GM18499 (cell line): ENCODE data around the gene INPP5A.
"Not testable (repeated sequence)": the region's sequence is repeated elsewhere in the genome, so short reads cannot be mapped to it uniquely, and the experiment has no call there.

Experiments
- ATAC-seq: cut with Tn5 transposase; IDR thresholded peaks from one replicate; pipeline ENCODE4 v1.9.1; 2021; ENCODE audit warnings: moderate number of reproducible peaks; ENCODE audit not compliant: insufficient read depth, unreplicated experiment

Gene INPP5A

GRCh38 chr10:132666705-132667341 lies 129.2 kb downstream of the INPP5A start:
- ATAC-seq = no peak

- no peak for ATAC-seq
Measured at GRCh38 chr10:132667342-132668047, 129.9 kb downstream of the INPP5A start.

- no peak for ATAC-seq
Measured at GRCh38 chr10:132668048-132668394, 130.4 kb downstream of the INPP5A start.

GRCh38 chr10:132669208-132669861 lies 131.7 kb downstream of the INPP5A start:
- ATAC-seq = no peak

DNA sequence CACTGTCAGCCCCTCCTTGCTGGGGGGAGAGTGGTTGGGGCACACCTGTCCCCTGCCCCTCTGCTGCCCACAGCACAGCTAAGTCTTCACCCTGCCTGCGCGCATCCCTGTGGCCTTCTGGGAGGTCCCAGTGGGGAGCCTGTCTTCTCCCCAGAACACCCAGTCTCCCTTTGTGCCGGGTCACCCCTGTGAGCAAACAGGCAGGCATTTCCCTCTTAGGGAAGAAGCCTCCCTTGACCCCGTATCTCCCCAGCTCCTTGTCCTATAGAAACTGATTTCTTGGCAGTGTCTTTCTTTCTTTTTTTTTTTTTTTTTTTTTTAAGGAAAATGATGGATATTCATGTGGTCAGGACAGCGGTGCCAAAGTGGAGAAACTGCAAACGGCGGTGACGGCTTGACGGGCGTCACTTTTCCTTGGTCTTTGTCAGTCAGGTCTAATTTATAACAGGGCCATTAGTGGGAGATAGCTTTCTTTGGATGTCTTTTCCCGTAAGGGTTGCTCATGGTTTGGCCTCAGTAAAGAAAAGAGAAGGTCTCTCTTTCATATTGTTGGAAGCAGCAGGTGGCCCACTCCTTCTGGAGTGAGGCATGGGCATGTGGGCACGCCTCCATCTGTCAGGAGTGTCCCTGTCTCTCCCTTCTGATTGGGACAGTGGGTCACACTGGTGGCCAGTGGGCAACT lies 133.1 kb downstream of the INPP5A start:
- no peak for ATAC-seq

DNA sequence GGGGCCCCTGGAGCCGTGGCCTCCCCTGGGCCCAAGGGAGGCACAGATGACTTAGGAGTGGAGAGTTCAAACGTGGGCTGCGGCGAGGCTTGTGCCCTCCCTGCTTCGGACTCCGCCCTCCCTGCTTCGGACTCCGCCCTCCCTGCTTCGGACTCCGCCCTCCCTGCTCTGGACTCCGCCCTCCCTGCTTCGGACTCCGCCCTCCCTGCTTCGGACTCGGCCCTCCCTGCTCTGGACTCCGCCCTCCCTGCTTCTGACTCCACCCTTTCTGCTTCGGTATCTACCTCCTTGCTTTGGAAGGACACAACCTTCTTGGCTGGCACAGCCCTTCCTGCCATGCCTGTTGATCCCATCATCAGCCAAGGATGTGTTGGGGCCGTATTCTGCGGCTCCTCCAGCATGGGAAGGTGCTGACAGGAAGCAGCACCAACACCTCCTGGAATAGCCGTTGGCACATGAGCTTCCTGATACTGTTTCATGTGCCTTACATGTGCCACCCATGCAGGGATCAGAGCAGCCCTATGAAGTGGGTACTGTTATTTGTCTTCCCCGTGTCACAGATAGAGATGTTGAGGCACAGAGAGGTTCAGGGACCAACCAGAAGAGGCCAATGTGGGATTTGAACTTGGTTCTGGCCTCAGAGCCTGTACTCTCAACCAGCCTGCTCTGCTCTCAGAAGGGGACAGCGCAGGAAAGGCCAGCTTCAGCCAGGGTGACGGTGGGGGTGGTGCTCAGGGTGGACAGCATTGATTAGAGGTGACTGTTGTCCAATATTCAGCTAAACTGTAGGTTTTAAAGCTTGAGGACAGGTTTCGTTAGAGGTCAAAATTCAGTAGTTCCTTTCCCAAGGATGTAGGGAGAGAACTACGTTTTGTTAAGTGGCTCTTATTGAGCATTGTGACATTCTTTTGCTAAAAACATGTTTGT lies 133.9 kb downstream of the INPP5A start:
- no peak for ATAC-seq

GRCh38 chr10:132673746-132674145 lies 136.2 kb downstream of the INPP5A start:
- not testable (repeated sequence) for ATAC-seq

- ATAC-seq = no peak
Measured at GRCh38 chr10:132674311-132674710, 136.7 kb downstream of the INPP5A start.

DNA sequence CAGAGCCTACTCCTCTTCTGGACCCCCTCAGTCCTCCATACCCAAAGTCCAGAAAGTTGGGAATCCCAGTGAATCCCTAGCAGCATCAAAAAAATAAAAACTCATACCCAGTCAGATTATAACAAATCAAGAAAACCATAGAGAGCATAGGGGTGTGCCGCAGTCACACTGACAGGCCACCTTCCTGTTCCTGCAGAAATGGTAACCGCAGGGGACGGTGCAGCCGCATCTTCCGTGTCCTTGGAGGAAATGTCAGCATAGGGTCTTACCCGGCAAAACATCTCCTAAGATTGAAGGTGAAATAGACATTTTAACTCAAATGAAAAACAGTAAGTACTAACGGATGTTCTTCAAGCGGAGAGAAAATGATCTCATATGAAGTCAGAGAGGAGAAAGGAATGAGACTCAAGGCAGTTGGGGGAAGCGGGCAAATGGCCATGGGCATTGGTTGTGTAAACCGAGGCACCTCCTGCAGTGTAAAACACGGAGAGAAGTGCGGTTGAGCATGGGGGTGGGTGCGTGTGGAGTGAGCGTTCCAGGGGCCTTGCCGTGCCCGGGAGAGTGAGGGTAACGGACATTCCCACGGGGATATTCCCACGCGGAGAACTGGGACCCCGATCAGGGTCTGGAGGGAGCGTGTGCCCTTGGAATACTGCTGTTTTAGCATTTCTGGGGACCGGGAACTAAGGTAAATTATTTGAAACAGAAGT lies 137.6 kb downstream of the INPP5A start:
- no peak for ATAC-seq

DNA sequence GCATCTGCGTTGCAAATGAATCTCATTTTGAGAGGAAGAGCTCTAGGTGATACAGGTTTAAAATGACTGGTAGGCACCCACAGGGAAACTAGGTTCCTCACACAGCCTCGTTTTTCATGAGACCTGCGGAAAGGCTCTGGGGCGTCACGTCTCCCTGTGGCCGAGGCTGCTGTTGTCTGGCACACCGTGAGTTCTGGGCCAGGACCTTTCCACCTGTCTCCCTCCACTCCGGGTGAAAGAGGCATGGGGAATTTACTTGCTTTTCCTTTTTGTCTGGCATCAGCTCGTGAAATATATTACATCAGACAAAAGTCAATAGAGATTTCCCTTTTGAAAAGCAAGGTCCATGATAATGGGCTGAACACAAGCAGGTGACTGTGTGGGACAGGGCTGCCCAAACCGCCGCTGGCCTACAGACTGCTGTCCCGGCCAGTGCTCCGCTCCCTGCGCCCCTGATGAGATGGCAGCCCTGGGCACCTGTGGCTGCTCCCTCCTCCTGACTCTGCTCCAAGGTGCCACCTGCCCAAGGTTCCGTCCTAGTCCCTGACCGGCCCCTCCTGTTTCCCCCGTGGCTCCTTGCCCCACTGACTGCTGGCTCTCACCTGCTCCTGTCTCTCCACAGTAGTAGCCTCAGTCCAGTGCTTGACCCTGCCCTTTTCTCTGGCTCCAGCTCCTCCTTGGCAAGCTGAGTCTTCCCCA lies 138.8 kb downstream of the INPP5A start:
- ATAC-seq = no peak

GRCh38 chr10:132677096-132677472 lies 139.5 kb downstream of the INPP5A start:
- ATAC-seq = no peak

DNA sequence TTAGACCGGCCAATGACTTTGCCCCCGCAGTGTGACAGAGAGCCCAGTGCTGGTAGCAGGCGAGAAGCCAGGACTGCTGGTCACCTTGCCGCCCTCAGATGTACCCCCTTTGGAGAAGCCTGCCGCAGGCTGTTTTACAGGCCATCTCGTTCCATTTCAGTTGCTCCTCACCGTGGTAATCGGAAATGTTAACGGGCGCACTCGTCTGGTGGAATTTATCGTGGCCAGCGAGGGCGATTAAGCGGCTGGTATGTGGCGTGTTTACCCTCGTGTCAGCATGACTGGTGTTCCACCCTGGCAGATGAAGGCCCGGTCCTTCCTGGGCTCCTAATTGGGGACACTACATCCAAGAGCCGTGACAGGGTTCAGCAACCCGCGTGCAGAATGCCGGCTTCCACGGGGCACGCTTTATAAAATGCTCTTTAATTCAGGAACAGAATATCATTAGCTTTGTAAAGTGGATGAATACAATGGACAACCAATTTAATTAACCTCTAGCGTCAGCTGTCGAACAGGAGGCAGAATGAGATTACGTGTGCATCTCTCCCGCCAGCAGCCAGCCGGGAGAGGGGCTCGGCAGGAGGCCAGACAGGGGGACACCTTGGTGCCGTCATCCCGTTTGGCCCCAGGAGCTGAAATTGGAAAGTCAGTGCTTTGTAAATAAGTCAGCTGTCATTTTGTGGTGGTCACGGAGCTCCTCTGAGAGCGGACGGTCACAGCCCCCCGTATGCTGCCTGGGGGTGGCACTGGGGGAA lies 140.1 kb downstream of the INPP5A start:
- ATAC-seq = no peak

- ATAC-seq = no peak
Measured at GRCh38 chr10:132678436-132679216, 141.0 kb downstream of the INPP5A start.

DNA sequence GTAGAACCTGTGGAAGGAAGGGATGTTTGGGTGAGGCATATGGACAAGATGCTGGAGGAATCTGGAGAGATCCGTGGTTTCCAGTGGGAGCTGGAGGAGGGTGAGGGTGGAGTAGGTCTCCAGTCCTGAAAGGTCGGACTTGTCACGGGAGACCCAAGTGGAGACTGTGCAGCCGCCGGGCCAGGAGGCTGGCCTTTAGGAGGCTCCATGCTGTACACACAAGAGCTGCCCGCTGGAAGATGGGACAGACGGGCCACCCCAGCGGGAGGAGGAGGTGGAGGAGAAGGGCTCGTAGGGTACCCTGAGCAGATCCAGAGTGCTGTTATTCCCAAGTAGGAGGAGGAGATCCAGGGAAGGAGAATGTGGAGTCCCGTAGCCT lies 141.6 kb downstream of the INPP5A start:
- no peak for ATAC-seq

GRCh38 chr10:132679640-132680039 lies 142.1 kb downstream of the INPP5A start:
- no peak for ATAC-seq

DNA sequence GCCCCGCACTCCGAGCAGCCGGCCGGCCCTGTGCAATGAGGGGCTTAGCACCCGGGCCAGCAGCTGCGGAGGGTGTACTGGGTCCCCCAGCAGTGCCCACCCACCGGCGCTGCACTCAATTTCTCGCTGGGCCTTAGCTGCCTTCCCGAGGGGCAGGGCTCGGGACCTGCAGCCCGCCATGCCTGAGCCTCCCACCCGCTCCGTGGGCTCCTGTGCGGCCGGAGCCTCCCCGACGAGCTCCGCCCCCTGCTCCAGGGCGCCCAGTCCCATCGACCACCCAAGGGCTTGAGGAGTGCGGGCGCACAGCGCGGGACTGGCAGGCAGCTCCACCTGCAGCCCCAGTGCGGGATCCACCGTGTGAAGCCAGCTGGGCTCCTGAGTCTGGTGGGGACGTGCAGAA lies 143.2 kb downstream of the INPP5A start:
- ATAC-seq = not testable (repeated sequence)
